Measurements from ENCODE around the gene NAA25.

Gene NAA25

GRCh38 chr12:112087055-112087850, 21.3 kb downstream of the NAA25 start:
- ATAC-seq: no peak
- TF ChIP-seq ZC3H10 (CRISPR knock-in tag; IDR thresholded peaks at IDR 0.05) (no peak), OSR1 (CRISPR knock-in tag; IDR thresholded peaks at IDR 0.05) (no peak), ZNF70 (CRISPR knock-in tag; IDR thresholded peaks at IDR 0.05) (no peak), ISL1 (CRISPR knock-in tag; IDR thresholded peaks at IDR 0.05) (no peak), BACH2 (CRISPR knock-in tag; IDR thresholded peaks at IDR 0.05; ENCODE audit: borderline replicate concordance) (no peak), ZNF8 (CRISPR knock-in tag; IDR thresholded peaks at IDR 0.05) (no peak), RARB (CRISPR knock-in tag; IDR thresholded peaks at IDR 0.05) (no peak)

GRCh38 chr12:112066566-112066965, 42.0 kb downstream of the NAA25 start:
- no peak for TF ChIP-seq PATZ1 (CRISPR knock-in tag; IDR thresholded peaks at IDR 0.05; ENCODE audit: borderline replicate concordance)
- no peak for TF ChIP-seq ZFP3 (CRISPR knock-in tag; IDR thresholded peaks at IDR 0.05)
- TF ChIP-seq GLIS3 (CRISPR knock-in tag; IDR thresholded peaks at IDR 0.05): no peak
- TF ChIP-seq TOX (CRISPR knock-in tag; IDR thresholded peaks at IDR 0.05; ENCODE audit: borderline replicate concordance): no peak
- no peak for ATAC-seq

GRCh38 chr12:112063273-112063672, 45.3 kb downstream of the NAA25 start:
- ATAC-seq: no peak
- TF ChIP-seq ZC3H10 (CRISPR knock-in tag; IDR thresholded peaks at IDR 0.05) (no peak), ISL1 (CRISPR knock-in tag; IDR thresholded peaks at IDR 0.05) (no peak), POU6F1 (CRISPR knock-in tag; IDR thresholded peaks at IDR 0.05; ENCODE audit: borderline replicate concordance, low read depth) (no peak), SNAI2 (CRISPR knock-in tag; IDR thresholded peaks at IDR 0.05) (no peak), ZNF8 (CRISPR knock-in tag; IDR thresholded peaks at IDR 0.05) (no peak), OSR1 (CRISPR knock-in tag; IDR thresholded peaks at IDR 0.05) (no peak), ZFP30 (CRISPR knock-in tag; IDR thresholded peaks at IDR 0.05) (no peak), PATZ1 (CRISPR knock-in tag; IDR thresholded peaks at IDR 0.05; ENCODE audit: borderline replicate concordance) (no peak), ZFP3 (CRISPR knock-in tag; IDR thresholded peaks at IDR 0.05) (no peak), CREB5 (CRISPR knock-in tag; IDR thresholded peaks at IDR 0.05; ENCODE audit: low read depth) (no peak), ZNF565 (CRISPR knock-in tag; conservative IDR thresholded peaks at IDR 0.05; ENCODE audit: low read depth) (no peak), CSRNP3 (CRISPR knock-in tag; IDR thresholded peaks at IDR 0.05) (no peak), TCF4 (CRISPR knock-in tag; IDR thresholded peaks at IDR 0.05; ENCODE audit: borderline replicate concordance) (no peak), CSDC2 (CRISPR knock-in tag; IDR thresholded peaks at IDR 0.05) (no peak), ARNTL (CRISPR knock-in tag; IDR thresholded peaks at IDR 0.05; ENCODE audit: borderline replicate concordance, low read depth) (no peak), TOX (CRISPR knock-in tag; IDR thresholded peaks at IDR 0.05; ENCODE audit: borderline replicate concordance) (no peak), ZNF70 (CRISPR knock-in tag; IDR thresholded peaks at IDR 0.05) (no peak)
